ENCODE data around the gene RNF13. TPM values are rescaled to one million over a fixed set of nuclear protein-coding genes. Genes with fewer than 3 reads are reported as not detected.
A peak's percentile ranks its signal among the peaks of the same experiment; 100 is the strongest.

RNF13 gene
- total RNA-seq, 3 donors from 2014 or later, result 29.4 to 31.9 (median 30.7) TPM

DNA sequence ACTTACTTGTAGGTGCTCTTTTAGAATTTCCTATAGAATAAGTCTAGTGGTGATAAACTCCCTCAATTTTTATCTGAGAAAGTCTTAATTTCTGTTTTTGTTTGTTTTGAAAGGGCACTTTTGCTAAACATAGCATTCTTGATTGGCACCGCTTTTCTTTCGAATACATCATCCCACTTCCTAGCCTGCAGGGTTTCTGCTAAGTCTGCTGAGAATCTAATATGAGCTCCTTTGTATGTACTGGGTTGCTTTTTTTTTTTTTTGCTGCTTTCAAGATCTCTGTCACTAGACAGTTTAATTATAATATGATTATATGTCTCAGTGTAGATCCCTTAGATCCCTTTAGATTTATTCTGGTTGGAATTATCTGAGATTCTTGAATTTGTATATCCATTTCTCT lies 136.2 kb downstream of the RNF13 start:
- no peak for DNase-seq
- Mint-ChIP-seq H3K4me3 (no peak overlapping the region), H3K4me1 (ENCODE audit: low read depth) (peaks cover 24% of the 10 kb centered on the region), H3K9me3 (no peaks in the 10 kb centered on the region), H3K36me3 (ENCODE audit: insufficient read depth) (peaks cover 25% of the 10 kb centered on the region), H3K27me3 (ENCODE audit: low read depth) (no peaks in the 10 kb centered on the region)
- no peak for ATAC-seq

GRCh38 chr3:149954812-149955211 lies 141.8 kb downstream of the RNF13 start:
- Mint-ChIP-seq H3K9me3 (no peaks in the 10 kb centered on the region), H3K4me3 (no peak overlapping the region), H3K4me1 (ENCODE audit: low read depth) (peaks cover 20% of the 10 kb centered on the region), H3K36me3 (ENCODE audit: insufficient read depth) (peaks cover 11% of the 10 kb centered on the region), H3K27me3 (ENCODE audit: low read depth) (no peaks in the 10 kb centered on the region)
- DNase-seq, result no peak
- ATAC-seq, result no peak

DNA sequence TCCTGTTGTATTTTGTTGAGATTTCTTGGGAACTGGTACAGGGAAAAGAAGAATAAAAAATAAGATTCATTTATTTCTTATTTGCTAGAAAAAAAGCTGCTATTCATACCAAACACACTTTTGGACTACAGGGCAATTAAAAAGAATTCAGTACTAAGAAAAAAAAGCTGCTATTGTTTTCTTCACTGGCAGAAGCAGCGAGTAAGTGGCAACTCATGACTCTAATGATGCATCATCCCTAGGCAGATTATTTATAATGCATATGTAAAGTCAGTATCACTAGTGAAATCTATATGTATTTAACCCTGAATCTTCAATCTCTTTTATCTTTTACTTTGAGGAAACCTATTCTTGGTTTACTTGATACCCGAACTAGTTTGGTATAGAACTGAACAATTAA lies 142.4 kb downstream of the RNF13 start:
- no peak overlapping the region for H3K4me3 Mint-ChIP-seq
- no peak for DNase-seq
- no peak for ATAC-seq
- no peaks in the 10 kb centered on the region for H3K27me3 Mint-ChIP-seq (ENCODE audit: low read depth)
- H3K9me3 Mint-ChIP-seq, result no peaks in the 10 kb centered on the region
- peaks cover 20% of the 10 kb centered on the region for H3K4me1 Mint-ChIP-seq (ENCODE audit: low read depth)
- peaks cover 7% of the 10 kb centered on the region for H3K36me3 Mint-ChIP-seq (ENCODE audit: insufficient read depth)

- no peaks in the 10 kb centered on the region for H3K27me3 Mint-ChIP-seq (ENCODE audit: low read depth)
- H3K4me3 Mint-ChIP-seq, result no peak overlapping the region
- H3K9me3 Mint-ChIP-seq, result no peaks in the 10 kb centered on the region
- peaks cover 18% of the 10 kb centered on the region for H3K4me1 Mint-ChIP-seq (ENCODE audit: low read depth)
- no peak for DNase-seq
- no peak for ATAC-seq
- peaks cover 6% of the 10 kb centered on the region for H3K36me3 Mint-ChIP-seq (ENCODE audit: insufficient read depth)
Observed at GRCh38 chr3:149957361-149958125, 144.5 kb downstream of the RNF13 start.

GRCh38 chr3:149958171-149958796 lies 145.3 kb downstream of the RNF13 start:
- DNase-seq (no peak), ATAC-seq (no peak)
- peaks cover 15% of the 10 kb centered on the region for H3K4me1 Mint-ChIP-seq (ENCODE audit: low read depth)
- H3K4me3 Mint-ChIP-seq, result no peak overlapping the region
- no peaks in the 10 kb centered on the region for H3K9me3 Mint-ChIP-seq
- H3K36me3 Mint-ChIP-seq (ENCODE audit: insufficient read depth), result peaks cover 4% of the 10 kb centered on the region
- H3K27me3 Mint-ChIP-seq (ENCODE audit: low read depth), result no peaks in the 10 kb centered on the region

DNA sequence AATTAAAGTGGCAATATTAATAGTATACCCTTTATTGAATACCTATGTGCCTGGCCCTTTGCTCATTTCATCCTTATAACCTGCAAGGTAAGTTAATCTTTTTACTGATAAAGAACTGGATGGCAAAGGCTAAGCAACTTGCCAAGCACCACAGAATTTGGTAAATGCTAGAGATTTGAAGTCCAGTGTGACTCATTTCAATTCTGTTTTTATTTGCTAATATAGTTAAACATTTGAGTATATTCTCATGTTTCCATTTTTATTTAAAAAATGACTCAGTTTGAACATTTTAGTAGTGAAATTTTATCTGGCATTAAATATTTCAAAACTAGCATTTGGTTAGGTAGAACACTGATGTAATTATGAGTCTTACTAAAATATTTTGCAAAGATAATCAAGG lies 146.4 kb downstream of the RNF13 start:
- peaks cover 4% of the 10 kb centered on the region for H3K36me3 Mint-ChIP-seq (ENCODE audit: insufficient read depth)
- ATAC-seq (no peak), DNase-seq (no peak)
- H3K9me3 Mint-ChIP-seq, result no peaks in the 10 kb centered on the region
- no peak overlapping the region for H3K4me3 Mint-ChIP-seq
- H3K27me3 Mint-ChIP-seq (ENCODE audit: low read depth), result no peaks in the 10 kb centered on the region
- peaks cover 7% of the 10 kb centered on the region for H3K4me1 Mint-ChIP-seq (ENCODE audit: low read depth)

GRCh38 chr3:149963485-149963884 lies 150.5 kb downstream of the RNF13 start:
- H3K9me3 Mint-ChIP-seq, result no peaks in the 10 kb centered on the region
- H3K36me3 Mint-ChIP-seq (ENCODE audit: insufficient read depth), result peaks cover 4% of the 10 kb centered on the region
- DNase-seq, result no peak
- H3K27me3 Mint-ChIP-seq (ENCODE audit: low read depth), result no peaks in the 10 kb centered on the region
- ATAC-seq, result no peak
- no peak overlapping the region for H3K4me3 Mint-ChIP-seq
- peaks cover 2% of the 10 kb centered on the region for H3K4me1 Mint-ChIP-seq (ENCODE audit: low read depth)

- DNase-seq (no peak), ATAC-seq (no peak)
- Mint-ChIP-seq H3K27me3 (ENCODE audit: low read depth) (peaks cover 3% of the 10 kb centered on the region), H3K4me3 (no peak overlapping the region), H3K9me3 (no peaks in the 10 kb centered on the region), H3K4me1 (ENCODE audit: low read depth) (peaks cover 6% of the 10 kb centered on the region), H3K36me3 (ENCODE audit: insufficient read depth) (peaks cover 4% of the 10 kb centered on the region)
Observed at GRCh38 chr3:149964291-149964690, 151.3 kb downstream of the RNF13 start.

DNA sequence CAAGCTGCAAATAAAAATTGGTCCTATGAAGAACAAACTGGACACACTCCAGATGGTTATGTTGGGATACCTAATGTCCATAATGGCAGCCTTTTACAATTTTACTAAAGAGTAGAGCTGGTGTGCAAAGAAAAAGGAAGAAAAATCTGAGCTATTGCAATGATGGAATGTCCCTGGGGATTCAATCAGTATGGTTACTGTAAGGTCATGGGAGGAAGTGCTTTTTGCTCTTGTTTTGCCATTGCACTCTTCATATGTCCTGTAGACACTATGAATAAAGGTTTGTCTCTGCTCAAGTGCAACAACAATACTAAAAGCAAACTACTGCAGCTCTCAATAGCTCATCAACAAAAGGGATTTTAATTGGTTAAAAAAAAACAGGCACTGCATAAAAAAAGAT lies 152.3 kb downstream of the RNF13 start:
- Mint-ChIP-seq H3K36me3 (ENCODE audit: insufficient read depth) (peaks cover 4% of the 10 kb centered on the region), H3K27me3 (ENCODE audit: low read depth) (peaks cover 3% of the 10 kb centered on the region), H3K4me1 (ENCODE audit: low read depth) (peaks cover 11% of the 10 kb centered on the region), H3K9me3 (no peaks in the 10 kb centered on the region), H3K4me3 (no peak overlapping the region)
- DNase-seq (no peak), ATAC-seq (no peak)

DNA sequence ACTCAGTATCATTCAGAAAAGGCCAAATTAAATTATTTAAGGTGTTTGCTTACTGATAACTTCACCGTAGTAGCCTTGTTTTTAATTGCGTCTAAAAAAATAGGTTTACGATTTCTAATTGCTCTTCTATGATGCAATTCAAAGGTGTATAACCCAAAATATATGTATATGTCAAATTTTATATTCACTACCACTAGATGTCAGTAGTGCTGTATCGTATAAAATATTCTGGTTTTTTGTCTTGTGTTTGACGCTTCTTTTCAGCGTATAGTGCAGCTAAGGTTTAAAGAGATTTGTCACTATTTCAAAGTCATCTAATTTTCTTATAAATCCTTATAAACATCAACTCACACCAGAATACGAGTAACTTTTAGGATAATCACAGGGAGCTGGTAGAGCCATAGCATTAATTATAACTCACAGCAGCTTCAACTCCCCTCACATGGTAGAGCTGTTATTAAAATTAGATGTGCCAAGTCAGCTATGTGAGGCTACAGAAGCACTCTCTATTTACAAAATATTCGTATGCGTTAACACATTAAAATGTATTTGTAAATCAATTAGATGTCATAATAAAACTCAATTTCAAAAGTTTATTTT lies 154.2 kb downstream of the RNF13 start:
- ATAC-seq (no peak), DNase-seq (no peak)
- Mint-ChIP-seq H3K4me1 (ENCODE audit: low read depth) (peaks cover 18% of the 10 kb centered on the region), H3K4me3 (no peak overlapping the region), H3K36me3 (ENCODE audit: insufficient read depth) (no peaks in the 10 kb centered on the region), H3K27me3 (ENCODE audit: low read depth) (peaks cover 12% of the 10 kb centered on the region), H3K9me3 (no peaks in the 10 kb centered on the region)

DNA sequence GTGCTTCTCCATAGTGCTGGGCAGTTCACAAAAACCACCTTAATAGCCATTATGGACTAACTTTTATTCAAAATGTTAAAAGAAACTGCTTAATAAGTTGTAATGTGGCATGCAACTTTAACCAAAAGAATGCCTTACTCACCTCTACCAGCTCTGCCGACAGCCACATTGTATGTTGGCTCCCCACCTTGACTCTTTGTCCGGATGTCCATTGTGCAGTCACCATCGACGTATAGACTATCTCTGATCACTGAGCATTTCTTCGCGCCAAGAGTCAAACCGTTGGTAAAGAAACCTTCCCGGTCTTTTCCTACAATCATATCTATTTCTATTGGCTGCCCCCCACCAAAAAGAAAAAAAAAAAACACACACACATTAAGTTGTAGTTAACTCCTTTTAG lies 155.2 kb downstream of the RNF13 start:
- H3K4me3 Mint-ChIP-seq, result no peak overlapping the region
- no peaks in the 10 kb centered on the region for H3K36me3 Mint-ChIP-seq (ENCODE audit: insufficient read depth)
- DNase-seq (no peak), ATAC-seq (no peak)
- peaks cover 18% of the 10 kb centered on the region for H3K4me1 Mint-ChIP-seq (ENCODE audit: low read depth)
- peaks cover 16% of the 10 kb centered on the region for H3K27me3 Mint-ChIP-seq (ENCODE audit: low read depth)
- H3K9me3 Mint-ChIP-seq, result no peaks in the 10 kb centered on the region

- ATAC-seq (no peak), DNase-seq (no peak)
- H3K27me3 Mint-ChIP-seq (ENCODE audit: low read depth), result peaks cover 21% of the 10 kb centered on the region
- no peaks in the 10 kb centered on the region for H3K36me3 Mint-ChIP-seq (ENCODE audit: insufficient read depth)
- peak overlapping the region; percentile 85 for H3K4me3 Mint-ChIP-seq
- H3K4me1 Mint-ChIP-seq (ENCODE audit: low read depth), result peaks cover 18% of the 10 kb centered on the region
- no peaks in the 10 kb centered on the region for H3K9me3 Mint-ChIP-seq
Observed at GRCh38 chr3:149969110-149969939, 156.3 kb downstream of the RNF13 start.

GRCh38 chr3:149969940-149970715 lies 157.1 kb downstream of the RNF13 start:
- Mint-ChIP-seq H3K4me3 (peak overlapping the region; percentile 85), H3K4me1 (ENCODE audit: low read depth) (peaks cover 18% of the 10 kb centered on the region), H3K36me3 (ENCODE audit: insufficient read depth) (no peaks in the 10 kb centered on the region), H3K9me3 (no peaks in the 10 kb centered on the region), H3K27me3 (ENCODE audit: low read depth) (peaks cover 25% of the 10 kb centered on the region)
- ATAC-seq, result peak; percentile 43 to 56
- DNase-seq, result peak; percentile 79

Data from activated T-cell treated with anti-CD3 and anti-CD28 coated beads, Interleukin-2, amount 50 U/mL, for 4 hours (primary cell).